Stimulated activated CD4-positive, alpha-beta T cell treated with anti-CD3 and anti-CD28 coated beads, TNF-alpha, amount 100 ng/mL, for 24 hours (primary cell): ENCODE results near the gene HELZ2.

Experiments used
- DNase-seq, 3 experiments: peaks; one replicate each; pipeline ENCODE4 v3.0.0-alpha.2; 2020; ENCODE audit warnings: low read depth in 3 of 3

Gene HELZ2

GRCh38 chr20:63525185-63525584 is 48.9 kb downstream of the HELZ2 start:
- DNase-seq, result no peak
